GM23338 (cell line): ENCODE data around the gene MYO9B.

Source experiments
- EZH2 ChIP-seq: fragments of 200-600 bp; sonication (generic); IDR thresholded peaks from one replicate; pipeline ENCODE4 v1.8.0; 2017; ENCODE audit warnings: antibody characterized with exemption, mild to moderate bottlenecking, low read depth; ENCODE audit not compliant: unreplicated experiment
- JUNB ChIP-seq: IDR thresholded peaks from one replicate; pipeline ENCODE4 v1.6.1; 2016; ENCODE audit warnings: antibody characterized with exemption; ENCODE audit not compliant: unreplicated experiment
- NANOG ChIP-seq: IDR thresholded peaks from 2 replicates; pipeline ENCODE4 v1.6.1; 2016; ENCODE audit warnings: antibody characterized with exemption, borderline replicate concordance
- POLR2AphosphoS5 ChIP-seq: IDR thresholded peaks from 2 replicates; pipeline ENCODE4 v1.6.1; 2016; ENCODE audit warnings: antibody characterized with exemption, low read depth
- ZNF114 ChIP-seq: fragments of 250-450 bp; sonication (Bioruptor Pico); IDR thresholded peaks from 2 replicates; pipeline ENCODE4 v1.5.0; 2020; ENCODE audit warnings: mild to moderate bottlenecking, moderate library complexity
- TF ChIP-seq, protein P1 (sequence below), 2 experiments: fragments of 200-600 bp in 1 of 2; sonication (generic) in 1 of 2; conservative IDR thresholded peaks; 2 replicates each; pipeline versions ENCODE4 v1.5.1 to v1.6.1; 2016 to 2017; ENCODE audit warnings: antibody characterized with exemption in 2 of 2, low read depth in 2 of 2, mild to moderate bottlenecking in 2 of 2, moderate library complexity in 1 of 2

DNA sequence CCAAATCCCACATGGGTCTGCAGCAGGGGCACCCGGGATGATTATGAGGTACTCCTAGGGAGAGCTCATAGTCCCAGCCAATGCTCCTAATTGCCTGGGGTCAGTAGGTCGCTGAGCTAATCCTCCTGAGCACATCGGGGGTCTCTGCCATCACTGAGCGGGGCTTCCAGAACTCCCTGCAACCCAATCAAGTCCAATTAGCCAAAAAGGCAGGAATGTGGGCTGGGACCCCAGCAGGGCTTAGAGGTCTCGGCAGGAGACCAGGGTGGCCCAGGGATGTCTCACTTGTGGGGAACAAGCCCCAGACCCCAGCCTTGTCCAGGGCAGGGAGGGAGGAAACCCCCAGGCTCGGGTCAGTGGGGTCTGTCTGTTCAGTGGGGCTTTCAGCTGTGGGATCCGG lies 31.8 kb upstream of the MYO9B start:
- TF ChIP-seq, protein P1, sequence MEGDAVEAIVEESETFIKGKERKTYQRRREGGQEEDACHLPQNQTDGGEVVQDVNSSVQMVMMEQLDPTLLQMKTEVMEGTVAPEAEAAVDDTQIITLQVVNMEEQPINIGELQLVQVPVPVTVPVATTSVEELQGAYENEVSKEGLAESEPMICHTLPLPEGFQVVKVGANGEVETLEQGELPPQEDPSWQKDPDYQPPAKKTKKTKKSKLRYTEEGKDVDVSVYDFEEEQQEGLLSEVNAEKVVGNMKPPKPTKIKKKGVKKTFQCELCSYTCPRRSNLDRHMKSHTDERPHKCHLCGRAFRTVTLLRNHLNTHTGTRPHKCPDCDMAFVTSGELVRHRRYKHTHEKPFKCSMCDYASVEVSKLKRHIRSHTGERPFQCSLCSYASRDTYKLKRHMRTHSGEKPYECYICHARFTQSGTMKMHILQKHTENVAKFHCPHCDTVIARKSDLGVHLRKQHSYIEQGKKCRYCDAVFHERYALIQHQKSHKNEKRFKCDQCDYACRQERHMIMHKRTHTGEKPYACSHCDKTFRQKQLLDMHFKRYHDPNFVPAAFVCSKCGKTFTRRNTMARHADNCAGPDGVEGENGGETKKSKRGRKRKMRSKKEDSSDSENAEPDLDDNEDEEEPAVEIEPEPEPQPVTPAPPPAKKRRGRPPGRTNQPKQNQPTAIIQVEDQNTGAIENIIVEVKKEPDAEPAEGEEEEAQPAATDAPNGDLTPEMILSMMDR (conservative IDR thresholded peaks at IDR 0.05; ENCODE audit: low read depth in 2 of 2), result no peak
- no peak for TF ChIP-seq ZNF114 (CRISPR knock-in tag)
- TF ChIP-seq EZH2, result no peak
- TF ChIP-seq POLR2AphosphoS5, result no peak
- no peak for TF ChIP-seq JUNB
- no peak for TF ChIP-seq NANOG
